IMR-90 (cell line): ENCODE results near the gene PKN3. TPM values are rescaled to one million over a fixed set of nuclear protein-coding genes. Genes with fewer than 3 reads are reported as not detected.

Source experiments
- ATAC-seq: fragments of 200-7000 bp; cut with Tn5 transposase; 2 replicates; pipeline ENCODE4 v1.9.1; 2020; ENCODE audit warnings: low read depth, mild to moderate bottlenecking, moderate library complexity
- BruUV-seq: library from RNA; stranded (reverse); fragments of 400-500 nt; replicated peaks from 2 replicates; lab custom pipeline; 2021; lab: Mats Ljungman, UMichigan
- CTCF ChIA-PET: fragments of 300-600 bp; formaldehyde crosslinking; extraction: SDS; loops from one replicate; lab custom pipeline; 2021; ENCODE audit warnings: antibody characterized with exemption; lab: Yijun Ruan, JAX
- POLR2A ChIA-PET: fragments of 300-600 bp; sonication (Branson Sonifier 250); formaldehyde crosslinking; loops from one replicate; lab custom pipeline; 2022; ENCODE audit warnings: antibody characterized with exemption; ENCODE audit not compliant: unreplicated experiment; lab: Charles Lee
- DNase-seq: peaks from one replicate; pipeline ENCODE4 v3.0.0; 2013
- H2AFZ ChIP-seq: replicated peaks from 2 replicates; pipeline ENCODE3; 2013; ENCODE audit warnings: low read length, mild to moderate bottlenecking; ENCODE audit not compliant: poor library complexity
- H2AK5ac ChIP-seq: 2 replicates; pipeline ENCODE4 v1.6.1; 2013; ENCODE audit warnings: low read depth, low read length, inconsistent platforms
- H2AK9ac ChIP-seq: replicated peaks from 2 replicates; pipeline ENCODE3; 2013; ENCODE audit warnings: mild to moderate bottlenecking, low read depth, low read length, moderate library complexity; ENCODE audit not compliant: poor library complexity
- H2BK120ac ChIP-seq: 2 replicates; pipeline ENCODE4 v1.6.1; 2013; ENCODE audit warnings: low read depth, low read length, inconsistent platforms
- H2BK15ac ChIP-seq: 3 replicates; pipeline ENCODE4 v1.6.1; 2013; ENCODE audit warnings: low read depth, low read length, inconsistent platforms
- H2BK20ac ChIP-seq: 2 replicates; pipeline ENCODE4 v1.6.1; 2013; ENCODE audit warnings: low read depth, mild to moderate bottlenecking, inconsistent platforms, low read length, moderate library complexity
- H2BK5ac ChIP-seq: 2 replicates; pipeline ENCODE4 v1.6.1; 2013; ENCODE audit warnings: mild to moderate bottlenecking, low read depth, low read length, inconsistent platforms; ENCODE audit not compliant: poor library complexity, severe bottlenecking
- H3K14ac ChIP-seq: replicated peaks from 2 replicates; pipeline ENCODE4 v1.6.1; 2013; ENCODE audit warnings: low read depth, low read length, inconsistent platforms
- H3K18ac ChIP-seq: 2 replicates; pipeline ENCODE4 v1.6.1; 2013; ENCODE audit warnings: low read depth, low read length, control low read depth
- H3K23ac ChIP-seq: 2 replicates; pipeline ENCODE4 v1.6.1; 2013; ENCODE audit warnings: low read depth, low read length, inconsistent platforms
- H3K27ac ChIP-seq: 2 replicates; pipeline ENCODE4 v1.5.1; 2013; ENCODE audit warnings: mild to moderate bottlenecking, control low read depth, low read length; ENCODE audit not compliant: insufficient read depth
- H3K27me3 ChIP-seq: 2 replicates; pipeline ENCODE4 v1.6.1; 2013; ENCODE audit warnings: low read length; ENCODE audit not compliant: control insufficient read depth, insufficient read depth
- H3K36me3 ChIP-seq: 2 replicates; pipeline ENCODE4 v1.6.1; 2013; ENCODE audit warnings: low read length, mixed read lengths; ENCODE audit not compliant: control insufficient read depth, insufficient read depth
- H3K4ac ChIP-seq: 2 replicates; pipeline ENCODE4 v1.6.1; 2013; ENCODE audit warnings: low read depth, low read length, inconsistent platforms
- H3K4me1 ChIP-seq: 2 replicates; pipeline ENCODE4 v1.6.1; 2013; ENCODE audit warnings: low read length, mixed read lengths; ENCODE audit not compliant: control insufficient read depth, insufficient read depth
- H3K4me2 ChIP-seq: 2 replicates; pipeline ENCODE4 v1.6.1; 2013; ENCODE audit warnings: low read depth, mild to moderate bottlenecking, control low read depth, low read length, moderate library complexity
- H3K4me3 ChIP-seq: 2 replicates; pipeline ENCODE4 v1.5.1; 2013; ENCODE audit warnings: low read depth, mild to moderate bottlenecking, control low read depth, low read length, moderate library complexity; ENCODE audit not compliant: insufficient read depth
- H3K56ac ChIP-seq: 2 replicates; pipeline ENCODE4 v1.6.1; 2013; ENCODE audit warnings: low read length, inconsistent platforms; ENCODE audit not compliant: insufficient read depth; ENCODE audit errors: extremely low read depth
- H3K79me1 ChIP-seq, 2 experiments: 2 replicates each; pipeline ENCODE4 v1.6.1; 2013; ENCODE audit warnings: low read length in 2 of 2, inconsistent platforms in 1 of 2, low read depth in 1 of 2
- H3K9ac ChIP-seq: 2 replicates; pipeline ENCODE4 v1.6.1; 2013; ENCODE audit warnings: low read depth, low read length, control low read depth
- H3K9me1 ChIP-seq: 2 replicates; pipeline ENCODE4 v1.6.1; 2013; ENCODE audit warnings: low read length, inconsistent platforms; ENCODE audit not compliant: insufficient read depth
- H3K9me3 ChIP-seq: 2 replicates; pipeline ENCODE4 v1.6.1; 2013; ENCODE audit warnings: low read length; ENCODE audit not compliant: control insufficient read depth, insufficient read depth
- H4K20me1 ChIP-seq: 2 replicates; pipeline ENCODE4 v1.6.1; 2013; ENCODE audit warnings: low read length, inconsistent platforms; ENCODE audit not compliant: insufficient read depth
- H4K5ac ChIP-seq: 2 replicates; pipeline ENCODE4 v1.6.1; 2013; ENCODE audit warnings: mild to moderate bottlenecking, low read depth, low read length, control low read depth
- H4K8ac ChIP-seq, 2 experiments: 2 replicates each; pipeline ENCODE4 v1.6.1; 2013; ENCODE audit warnings: low read depth in 2 of 2, low read length in 2 of 2, control low read depth in 1 of 2, inconsistent platforms in 1 of 2
- H4K91ac ChIP-seq: 2 replicates; pipeline ENCODE4 v1.6.1; 2013; ENCODE audit warnings: low read depth, low read length, inconsistent platforms; ENCODE audit not compliant: insufficient read depth
- CEBPB ChIP-seq: IDR thresholded peaks from 2 replicates; pipeline ENCODE4 v1.6.1; 2012; ENCODE audit warnings: low read depth, low read length, improper control_type of control experiment
- CHD1 ChIP-seq: IDR thresholded peaks from 2 replicates; pipeline ENCODE4 v1.6.1; 2012; ENCODE audit warnings: low read depth, low read length, improper control_type of control experiment
- CTCF ChIP-seq: conservative IDR thresholded peaks from 2 replicates; pipeline ENCODE4 v1.5.1; 2012; ENCODE audit warnings: mild to moderate bottlenecking, low read depth, low read length, improper control_type of control experiment
- FOS ChIP-seq: fragments of 150-350 bp; IDR thresholded peaks from 2 replicates; pipeline ENCODE4 v1.6.1; 2016; ENCODE audit warnings: low read depth, low read length
- MAFK ChIP-seq: IDR thresholded peaks from 2 replicates; pipeline ENCODE4 v1.6.1; 2012; ENCODE audit warnings: low read depth, low read length, improper control_type of control experiment
- MAZ ChIP-seq: IDR thresholded peaks from 2 replicates; pipeline ENCODE4 v1.6.1; 2012; ENCODE audit warnings: low read depth, mild to moderate bottlenecking, low read length, improper control_type of control experiment, moderate library complexity, borderline replicate concordance
- MXI1 ChIP-seq: IDR thresholded peaks from 2 replicates; pipeline ENCODE4 v1.6.1; 2012; ENCODE audit warnings: low read depth, mild to moderate bottlenecking, low read length, moderate library complexity, borderline replicate concordance
- NFE2L2 ChIP-seq: fragments of 150-350 bp; IDR thresholded peaks from 2 replicates; pipeline ENCODE4 v1.6.1; 2016; ENCODE audit warnings: low read depth, mild to moderate bottlenecking, low read length
- POLR2A ChIP-seq: IDR thresholded peaks from 2 replicates; pipeline ENCODE4 v1.6.1; 2012; ENCODE audit warnings: mild to moderate bottlenecking, low read depth, low read length
- RAD21 ChIP-seq: IDR thresholded peaks from 2 replicates; pipeline ENCODE4 v1.6.1; 2012; ENCODE audit warnings: low read length, improper control_type of control experiment
- RCOR1 ChIP-seq: IDR thresholded peaks from 2 replicates; pipeline ENCODE4 v1.6.1; 2012; ENCODE audit warnings: mild to moderate bottlenecking, low read length, improper control_type of control experiment; ENCODE audit not compliant: insufficient replicate concordance
- RFX5 ChIP-seq: IDR thresholded peaks from 2 replicates; pipeline ENCODE4 v1.8.0; 2012; ENCODE audit warnings: low read depth, mild to moderate bottlenecking, low read length, moderate library complexity
- WGBS, 2 experiments: methylation state at CpG; one replicate each; pipeline versions ENCODE4 v1.1.5 to v1.1.7; 2013; ENCODE audit warnings: missing lambda C conversion rate in 2 of 2; ENCODE audit not compliant: insufficient read length in 1 of 2; ENCODE audit errors: extremely low coverage in 2 of 2; 5-methylcytosine and 5-hydroxymethylcytosine counted together
- dilution Hi-C: fragments of 300-500 bp; cut with HindIII; formaldehyde crosslinking; loops from one replicate; pipeline ENCODE4 v1.14.3; 2018; ENCODE audit warnings: low sequenced_read_pairs; ENCODE audit not compliant: unreplicated experiment
- in situ Hi-C: fragments of 300-500 bp; cut with MboI; formaldehyde crosslinking; loops from 3 replicates; pipeline ENCODE4 v1.14.3; 2019; ENCODE audit warnings: low sequenced_read_pairs, inconsistent platforms, mixed read lengths
- intact Hi-C: fragments of 100-400 bp; cut with micrococcal nuclease; formaldehyde crosslinking; loops from 2 replicates; pipeline ENCODE4 v1.10.0; 2022
- polyA plus RNA-seq, 3 experiments: library from polyadenylated mRNA; depleted of rRNA; stranded (reverse); fragments of >200 nt; gene quantifications; 2 replicates each; pipeline ENCODE4 v1.2.3, GENCODE V29; 2012; ENCODE audit warnings: low replicate concordance in 1 of 3
- total RNA-seq: library from RNA; depleted of rRNA; stranded (reverse); fragments of >200 nt; gene quantifications from 2 replicates; pipeline ENCODE4 v1.2.3, GENCODE V29; 2012
- TF ChIP-seq, protein P1 (sequence below): fragments of 150-350 bp; IDR thresholded peaks from 2 replicates; pipeline ENCODE4 v1.6.1; 2017; ENCODE audit warnings: mild to moderate bottlenecking, antibody characterized with exemption, low read length, low read depth
- TF ChIP-seq, protein P2 (sequence below): fragments of 150-350 bp; IDR thresholded peaks from 2 replicates; pipeline ENCODE4 v1.6.1; 2016; ENCODE audit warnings: low read depth, mild to moderate bottlenecking, low read length, moderate library complexity, borderline replicate concordance

PKN3 gene
- total and polyA plus RNA-seq, 2 of the 4 experiments (the other 2 are of a cell fraction), result 1.6 to 3.8 TPM

DNA sequence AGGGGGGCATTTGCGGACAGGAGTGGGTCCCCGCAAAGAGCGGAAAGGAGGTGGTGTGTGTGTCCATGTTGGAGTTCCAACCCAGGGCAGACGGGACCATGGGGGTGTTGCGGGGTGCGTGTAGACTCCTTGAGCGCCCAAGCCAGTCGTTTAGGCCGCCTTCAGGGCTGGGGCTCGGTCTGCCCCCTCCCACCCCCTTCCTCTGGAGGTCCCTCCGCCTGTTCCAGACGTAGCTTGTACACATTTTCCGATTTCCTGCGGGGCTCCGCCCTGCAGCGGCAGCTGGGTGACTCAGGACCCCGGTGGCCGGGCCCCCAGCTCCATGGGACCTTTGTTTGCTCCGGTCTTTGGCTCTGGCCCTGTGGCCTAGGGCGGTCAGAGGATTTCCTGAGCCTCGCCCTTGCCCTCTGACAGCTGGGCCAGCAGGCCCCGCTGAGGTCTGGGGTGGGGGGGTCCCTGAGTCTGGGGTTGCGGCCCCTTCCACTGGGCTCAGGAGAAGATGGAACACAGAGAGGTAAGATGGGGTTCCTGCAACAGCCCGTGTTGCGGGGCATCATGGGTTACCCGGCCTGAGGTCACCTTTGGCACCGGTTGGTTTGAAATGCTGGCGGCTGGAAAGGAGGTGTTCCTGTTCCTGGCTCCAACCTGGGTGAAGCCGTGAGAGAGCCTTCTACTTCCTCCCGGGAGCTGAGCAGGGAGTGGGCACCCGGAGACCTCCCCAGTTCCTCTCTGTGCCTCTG lies 1.5 kb downstream of the PKN3 start (continued):
- TF ChIP-seq RAD21, result no peak

GRCh38 chr9:128704356-128704670 lies 2.0 kb downstream of the PKN3 start:
- ATAC-seq, result no peak
- H2AK9ac ChIP-seq, result peak overlapping the region; percentile 31
- no peaks in the 10 kb centered on the region for H3K27me3 ChIP-seq
- in situ Hi-C loops (no loop called here), dilution Hi-C loops (no loop called here), intact Hi-C loops (no loop called here)
- no peak overlapping the region for H3K27ac ChIP-seq
- no peak overlapping the region for H2BK15ac ChIP-seq
- no peak overlapping the region for H4K5ac ChIP-seq
- H4K91ac ChIP-seq, result no peak overlapping the region
- H4K20me1 ChIP-seq, result no peaks in the 10 kb centered on the region
- no peak overlapping the region for H3K56ac ChIP-seq
- no peak overlapping the region for H3K18ac ChIP-seq
- no peak overlapping the region for H3K23ac ChIP-seq
- no peaks in the 10 kb centered on the region for H3K36me3 ChIP-seq
- ChIA-PET POLR2A (no interaction called here), CTCF (no interaction called here)
- no peak overlapping the region for H3K4me3 ChIP-seq
- H3K14ac ChIP-seq, result no peak overlapping the region
- WGBS, 2 experiments, result 83% methylated on average over 1 of the region's 5 CpGs; no CpG with 5 or more reads in 1 of the 2 experiments
- H2BK120ac ChIP-seq, result no peak overlapping the region
- no peak overlapping the region for H2AFZ ChIP-seq
- H2AK5ac ChIP-seq, result no peak overlapping the region
- no TSS peak for BruUV-seq
- no peak overlapping the region for H3K4me2 ChIP-seq
- H2BK5ac ChIP-seq, result no peak overlapping the region
- peaks cover 9% of the 10 kb centered on the region for H3K9me1 ChIP-seq
- no peak overlapping the region for H3K4ac ChIP-seq
- no peaks in the 10 kb centered on the region for H3K9me3 ChIP-seq
- no peaks in the 10 kb centered on the region for H3K4me1 ChIP-seq
- H2BK20ac ChIP-seq, result no peak overlapping the region
- peaks cover 0 to 17% of the 10 kb centered on the region in 2 experiments; a peak in 3 of 4 replicates for H3K79me1 ChIP-seq
- no peak overlapping the region for H3K9ac ChIP-seq
- DNase-seq, result no peak
- no peak overlapping the region for H4K8ac ChIP-seq
- TF ChIP-seq MAFK (no peak), FOS (no peak), CEBPB (no peak), MXI1 (no peak), CTCF (no peak), POLR2A (no peak), MAZ (no peak), CHD1 (no peak), RFX5 (no peak), RCOR1 (no peak), NFE2L2 (no peak), RAD21 (no peak)
- TF ChIP-seq, protein P1, sequence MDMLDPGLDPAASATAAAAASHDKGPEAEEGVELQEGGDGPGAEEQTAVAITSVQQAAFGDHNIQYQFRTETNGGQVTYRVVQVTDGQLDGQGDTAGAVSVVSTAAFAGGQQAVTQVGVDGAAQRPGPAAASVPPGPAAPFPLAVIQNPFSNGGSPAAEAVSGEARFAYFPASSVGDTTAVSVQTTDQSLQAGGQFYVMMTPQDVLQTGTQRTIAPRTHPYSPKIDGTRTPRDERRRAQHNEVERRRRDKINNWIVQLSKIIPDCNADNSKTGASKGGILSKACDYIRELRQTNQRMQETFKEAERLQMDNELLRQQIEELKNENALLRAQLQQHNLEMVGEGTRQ, result no peak
- TF ChIP-seq, protein P2, sequence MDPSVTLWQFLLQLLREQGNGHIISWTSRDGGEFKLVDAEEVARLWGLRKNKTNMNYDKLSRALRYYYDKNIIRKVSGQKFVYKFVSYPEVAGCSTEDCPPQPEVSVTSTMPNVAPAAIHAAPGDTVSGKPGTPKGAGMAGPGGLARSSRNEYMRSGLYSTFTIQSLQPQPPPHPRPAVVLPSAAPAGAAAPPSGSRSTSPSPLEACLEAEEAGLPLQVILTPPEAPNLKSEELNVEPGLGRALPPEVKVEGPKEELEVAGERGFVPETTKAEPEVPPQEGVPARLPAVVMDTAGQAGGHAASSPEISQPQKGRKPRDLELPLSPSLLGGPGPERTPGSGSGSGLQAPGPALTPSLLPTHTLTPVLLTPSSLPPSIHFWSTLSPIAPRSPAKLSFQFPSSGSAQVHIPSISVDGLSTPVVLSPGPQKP, result no peak
